Measurements from ENCODE around the gene TPD52L1.

DNA sequence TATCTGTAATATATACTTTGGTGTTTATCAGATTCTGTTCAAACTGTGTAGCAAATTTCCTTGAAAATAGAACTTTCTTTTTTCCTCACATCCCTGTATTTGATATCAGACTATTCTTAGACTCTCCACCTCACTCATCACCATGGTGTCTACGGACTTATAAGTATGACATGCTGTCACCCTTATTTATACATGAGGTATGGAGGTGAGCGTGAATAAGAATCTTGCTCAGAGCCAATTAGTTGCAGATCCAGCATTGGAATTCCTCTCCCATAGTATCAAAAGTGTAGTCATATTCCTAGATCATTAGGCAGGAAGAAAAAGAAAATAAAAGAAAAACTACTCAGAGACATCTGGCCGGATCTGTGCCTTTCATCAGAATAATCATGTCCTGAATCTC is 43.0 kb downstream of the TPD52L1 start:
- TF ChIP-seq EZH2phosphoT487 (IDR thresholded peaks at IDR 0.05; ENCODE audit: insufficient read depth, low read depth), result no peak
- no peak for TF ChIP-seq EZH2 (IDR thresholded peaks at IDR 0.05; ENCODE audit: insufficient read depth, poor library complexity, severe bottlenecking)
